Chondrocyte (in vitro differentiated cells): ENCODE measurements around the gene ATXN7. TPM values are rescaled to one million over a fixed set of nuclear protein-coding genes. Genes with fewer than 3 reads are reported as not detected.

Source experiments
- DNase-seq: peaks from one replicate; pipeline ENCODE4 v3.0.0; 2021; ENCODE audit warnings: mixed read lengths, low spot score
- H3K27ac Mint-ChIP-seq: one replicate; pipeline ENCODE4 v1.8.0; 2021; ENCODE audit warnings: mild to moderate bottlenecking, moderate library complexity, mixed read lengths; ENCODE audit not compliant: unreplicated experiment
- H3K27me3 Mint-ChIP-seq: 2 replicates; pipeline ENCODE4 v1.8.0; 2021; ENCODE audit warnings: low read depth, mixed read lengths
- H3K36me3 Mint-ChIP-seq: 2 replicates; pipeline ENCODE4 v1.8.0; 2021; ENCODE audit warnings: low read depth, mixed read lengths
- H3K4me1 Mint-ChIP-seq: 2 replicates; pipeline ENCODE4 v1.8.0; 2021; ENCODE audit warnings: low read depth, mild to moderate bottlenecking, mixed read lengths
- H3K4me3 Mint-ChIP-seq: one replicate; pipeline ENCODE4 v1.8.0; 2021; ENCODE audit warnings: mild to moderate bottlenecking, moderate library complexity, mixed read lengths; ENCODE audit not compliant: unreplicated experiment
- H3K9me3 Mint-ChIP-seq: 2 replicates; pipeline ENCODE4 v1.8.0; 2021; ENCODE audit warnings: low read depth, mixed read lengths
- CTCF ChIP-seq: fragments of 200-600 bp; sonication (generic); IDR thresholded peaks from 2 replicates; pipeline ENCODE4 v1.5.0; 2021; ENCODE audit warnings: antibody characterized with exemption, mild to moderate bottlenecking, moderate library complexity
- total RNA-seq: library from RNA; stranded (reverse); gene quantifications from 3 replicates; pipeline ENCODE4 v1.2.1, GENCODE V29; 2021

ATXN7 gene
- total RNA-seq, 1 donor from 2014 or later = 19.1 TPM

GRCh38 chr3:64019271-64019670 lies 155.6 kb downstream of the ATXN7 start:
- H3K27ac Mint-ChIP-seq = no peak overlapping the region
- H3K4me3 Mint-ChIP-seq = no peak overlapping the region
- TF ChIP-seq CTCF = no peak
- no peaks in the 10 kb centered on the region for H3K9me3 Mint-ChIP-seq
- H3K27me3 Mint-ChIP-seq = no peaks in the 10 kb centered on the region
- peaks cover 30% of the 10 kb centered on the region for H3K36me3 Mint-ChIP-seq
- peaks cover 46% of the 10 kb centered on the region for H3K4me1 Mint-ChIP-seq
- DNase-seq = no peak

GRCh38 chr3:64019879-64020278 lies 156.2 kb downstream of the ATXN7 start:
- H3K27me3 Mint-ChIP-seq = no peaks in the 10 kb centered on the region
- H3K4me1 Mint-ChIP-seq = peaks cover 46% of the 10 kb centered on the region
- no peak for TF ChIP-seq CTCF
- H3K36me3 Mint-ChIP-seq = peaks cover 24% of the 10 kb centered on the region
- no peak for DNase-seq
- H3K4me3 Mint-ChIP-seq = no peak overlapping the region
- no peaks in the 10 kb centered on the region for H3K9me3 Mint-ChIP-seq
- no peak overlapping the region for H3K27ac Mint-ChIP-seq

GRCh38 chr3:64021922-64022321 lies 158.3 kb downstream of the ATXN7 start:
- H3K4me1 Mint-ChIP-seq = peaks cover 44% of the 10 kb centered on the region
- peak overlapping the region; percentile 22 for H3K27ac Mint-ChIP-seq
- TF ChIP-seq CTCF = peak; percentile 20

GRCh38 chr3:64022451-64023186 lies 159.0 kb downstream of the ATXN7 start:
- Mint-ChIP-seq H3K4me1 (peaks cover 37% of the 10 kb centered on the region), H3K4me3 (peak overlapping the region; percentile 86), H3K27ac (peak overlapping the region; percentile 91), H3K36me3 (peaks cover 14% of the 10 kb centered on the region), H3K27me3 (no peaks in the 10 kb centered on the region), H3K9me3 (no peaks in the 10 kb centered on the region)
- TF ChIP-seq CTCF = no peak
- no peak for DNase-seq

More at GRCh38 chr3:64021922-64022321, 158.3 kb downstream of the ATXN7 start:
- no peaks in the 10 kb centered on the region for H3K27me3 Mint-ChIP-seq
- DNase-seq = no peak
- H3K9me3 Mint-ChIP-seq = no peaks in the 10 kb centered on the region
- peaks cover 20% of the 10 kb centered on the region for H3K36me3 Mint-ChIP-seq
- H3K4me3 Mint-ChIP-seq = peak overlapping the region; percentile 86

GRCh38 chr3:64023187-64023860 lies 159.7 kb downstream of the ATXN7 start, which contains the start of gene PSMD6:
Gene PSMD6, minus strand, starts transcription at chr3:64023494. Its CDS starts 75 bp downstream, at chr3:64023419.
- DNase-seq = peak; percentile 95
- TF ChIP-seq CTCF = peak; percentile 100
- Mint-ChIP-seq H3K27ac (peak within 1 kb of the TSS; percentile 91), H3K9me3 (no peaks in the 10 kb centered on the region), H3K36me3 (peaks cover 12% of the 10 kb centered on the region), H3K4me1 (peaks cover 32% of the 10 kb centered on the region), H3K4me3 (peak within 1 kb of the TSS; percentile 86), H3K27me3 (no peaks in the 10 kb centered on the region)
